ENCODE measurements around the gene LAMA4.

LAMA4 gene

DNA sequence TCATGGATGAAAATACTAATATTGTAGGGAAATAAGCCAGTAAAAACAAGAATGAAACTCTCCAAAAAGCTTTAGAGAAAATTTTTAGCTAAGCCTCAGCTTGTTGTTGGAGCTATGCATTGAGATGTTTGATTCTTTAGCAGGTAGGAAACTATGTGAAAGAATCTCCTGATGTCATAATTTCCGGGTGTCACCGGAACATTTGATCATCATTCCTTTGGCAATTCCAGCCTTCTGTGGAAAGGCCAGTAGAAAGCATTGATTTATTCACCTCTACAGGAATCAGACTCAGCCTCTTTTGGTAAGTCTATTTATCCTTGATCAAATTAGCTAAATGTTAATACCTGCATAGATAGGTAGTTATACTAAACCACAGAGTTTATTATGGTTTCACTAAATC, 157.5 kb downstream of the LAMA4 start:
- FAIRE-seq (no peak), DNase-seq (ENCODE audit: insufficient read length, low spot score) (no peak)
- TF ChIP-seq POLR2A (IDR thresholded peaks at IDR 0.05; ENCODE audit: low read depth, low read length), result no peak

DNA sequence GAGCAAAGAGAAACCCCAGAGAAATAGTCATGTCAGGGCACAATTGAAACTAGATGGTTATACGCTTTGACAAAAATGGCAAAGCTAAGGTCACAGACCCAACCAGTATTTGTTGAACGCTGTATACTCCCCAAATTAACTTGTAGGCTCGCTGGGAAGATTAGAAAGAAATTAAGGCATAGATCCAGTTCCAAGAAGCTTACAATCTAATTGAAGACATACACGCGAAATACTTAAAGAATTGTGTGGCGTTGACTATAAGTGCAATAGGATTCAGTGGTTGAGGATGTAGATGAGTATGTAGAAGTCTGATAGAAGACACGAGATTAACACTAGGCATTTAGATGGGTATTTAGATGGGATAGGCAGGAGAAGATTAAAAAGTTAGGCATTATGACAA, 166.5 kb downstream of the LAMA4 start:
- TF ChIP-seq POLR2A (IDR thresholded peaks at IDR 0.05; ENCODE audit: low read depth, low read length), result no peak
- DNase-seq (ENCODE audit: insufficient read length, low spot score) (no peak), FAIRE-seq (no peak)

DNA sequence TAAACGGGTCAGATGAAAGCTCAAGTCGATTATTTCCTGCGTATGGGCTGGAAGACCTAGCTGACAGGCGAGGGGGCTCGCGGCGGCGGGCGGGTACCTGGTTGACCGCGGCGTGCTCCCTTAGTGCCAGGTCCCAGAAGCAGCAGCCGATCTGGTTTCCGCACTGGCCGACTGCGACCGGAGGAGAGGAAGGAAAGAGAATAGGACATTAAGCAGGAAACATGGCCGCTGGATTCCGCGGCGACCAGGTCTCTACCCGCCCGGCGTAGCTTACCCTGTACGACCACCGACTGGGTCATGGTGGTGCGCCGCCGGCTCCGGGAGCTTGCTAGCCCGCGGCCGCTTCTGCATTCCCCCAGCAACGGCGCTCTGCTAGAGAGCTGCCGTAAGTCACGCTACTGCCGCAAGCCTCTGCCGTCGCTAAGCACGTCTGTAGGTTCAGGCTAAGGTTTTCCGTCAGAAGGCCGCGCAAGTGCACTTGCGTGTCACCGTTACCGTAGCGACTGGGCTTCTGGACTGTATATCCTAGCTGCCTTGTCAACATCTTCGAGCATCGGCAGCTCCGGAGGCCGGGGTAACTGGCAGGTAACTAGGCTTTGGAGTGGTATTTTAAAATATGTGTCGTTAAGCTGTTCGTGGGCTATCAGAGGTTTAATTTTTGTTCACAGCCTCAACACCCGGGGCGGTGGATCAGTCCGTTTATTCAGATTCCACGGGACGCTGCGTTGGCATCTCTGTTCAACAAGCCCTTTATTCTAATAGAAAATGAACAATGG, 167.0 kb downstream of the LAMA4 start, which contains the start of the genes FAM229B and TUBE1:
Gene FAM229B, plus strand, starts transcription at position 456 of the 776 bp plus-strand sequence. CDS start 11,693 bp downstream, outside the sequence.
Gene TUBE1, minus strand, starts transcription at position 347 of the 776 bp plus-strand sequence. Its CDS starts 48 bp downstream, at position 299.
- peak; percentile 68 for TF ChIP-seq POLR2A (IDR thresholded peaks at IDR 0.05; ENCODE audit: low read depth, low read length)
- FAIRE-seq, result peak; percentile 97
- peak; percentile 45 for DNase-seq (ENCODE audit: insufficient read length, low spot score)

DNA sequence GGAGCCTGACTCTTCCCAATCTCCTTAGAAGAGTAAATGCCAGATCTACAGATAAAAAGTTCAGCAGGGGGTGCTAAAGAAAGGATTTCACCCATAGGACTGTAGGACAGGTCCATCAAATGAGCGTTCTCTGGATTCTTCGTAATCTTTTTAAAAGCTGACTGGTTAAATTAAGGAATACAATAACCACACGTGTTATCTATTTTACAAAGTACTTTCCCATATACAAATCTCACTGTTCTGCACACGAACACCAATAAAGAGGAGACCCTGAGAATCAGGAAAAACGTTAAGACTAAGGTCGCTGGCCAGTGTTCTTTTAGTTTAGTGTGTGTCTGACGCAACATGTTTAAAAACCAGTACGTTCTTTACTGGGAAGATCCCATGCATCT, 167.6 kb downstream of the LAMA4 start:
- DNase-seq (ENCODE audit: insufficient read length, low spot score) (no peak), FAIRE-seq (peak; percentile 48)
- TF ChIP-seq POLR2A (IDR thresholded peaks at IDR 0.05; ENCODE audit: low read depth, low read length), result no peak

DNA sequence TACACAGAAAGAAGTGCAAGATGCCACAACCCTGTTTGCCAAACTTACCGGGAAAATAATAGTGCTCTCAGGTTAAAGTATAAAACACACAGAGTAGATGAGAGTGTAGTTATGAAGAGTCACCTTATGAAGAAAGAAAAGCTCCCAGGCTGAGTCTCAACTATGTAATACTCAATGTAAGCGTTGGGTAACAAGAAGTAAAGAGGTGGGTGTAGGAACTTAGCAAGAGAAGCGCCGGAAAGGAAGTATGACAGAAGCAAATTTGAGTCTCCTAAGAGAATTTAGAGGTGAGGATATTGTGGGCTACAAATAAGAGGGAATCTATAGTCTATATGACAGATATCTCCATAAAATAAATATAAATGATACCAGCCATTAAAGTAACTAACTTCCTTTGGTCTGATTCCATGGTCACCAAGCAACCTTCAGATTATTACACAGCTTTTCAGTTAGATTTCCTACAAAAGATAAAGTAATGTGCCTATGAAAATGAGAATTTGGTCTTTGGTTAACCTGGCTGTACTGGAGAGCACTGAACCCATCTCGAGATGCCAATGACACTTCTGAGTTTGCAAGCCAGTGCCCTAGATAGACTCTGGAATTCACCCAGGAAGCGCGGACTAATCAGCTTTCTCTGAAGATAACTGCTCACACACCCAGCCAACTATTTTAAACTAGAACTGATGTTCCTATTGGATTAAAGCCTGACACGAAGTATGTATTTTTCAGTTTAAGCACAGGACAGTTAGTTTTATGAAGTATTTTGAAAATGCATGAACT, 168.9 kb downstream of the LAMA4 start:
- no peak for FAIRE-seq
- TF ChIP-seq POLR2A (IDR thresholded peaks at IDR 0.05; ENCODE audit: low read depth, low read length), result no peak

DNA sequence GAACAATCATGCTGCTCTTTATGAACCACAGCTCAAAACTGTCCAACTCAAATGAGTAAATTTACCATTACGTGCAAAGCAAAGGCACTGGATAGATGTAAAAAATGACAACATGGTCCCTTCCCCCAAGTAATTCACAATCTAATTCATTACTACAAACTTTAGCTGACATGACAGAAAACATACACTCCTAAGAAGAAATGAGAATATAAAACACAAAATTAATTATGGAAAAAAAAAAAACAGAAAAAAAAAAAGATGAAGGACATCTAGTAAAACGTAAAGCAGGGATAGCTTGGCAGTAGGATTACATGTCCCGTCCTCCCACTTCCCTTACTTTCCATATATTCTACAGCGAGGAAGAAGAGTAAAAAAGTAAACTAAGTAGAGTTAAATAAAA, 172.8 kb downstream of the LAMA4 start:
- TF ChIP-seq POLR2A (IDR thresholded peaks at IDR 0.05; ENCODE audit: low read depth, low read length), result no peak
- no peak for DNase-seq (ENCODE audit: insufficient read length, low spot score)
- no peak for FAIRE-seq

More for the DNA sequence above, 168.9 kb downstream of the LAMA4 start:
- DNase-seq (ENCODE audit: insufficient read length, low spot score), result no peak

DNA sequence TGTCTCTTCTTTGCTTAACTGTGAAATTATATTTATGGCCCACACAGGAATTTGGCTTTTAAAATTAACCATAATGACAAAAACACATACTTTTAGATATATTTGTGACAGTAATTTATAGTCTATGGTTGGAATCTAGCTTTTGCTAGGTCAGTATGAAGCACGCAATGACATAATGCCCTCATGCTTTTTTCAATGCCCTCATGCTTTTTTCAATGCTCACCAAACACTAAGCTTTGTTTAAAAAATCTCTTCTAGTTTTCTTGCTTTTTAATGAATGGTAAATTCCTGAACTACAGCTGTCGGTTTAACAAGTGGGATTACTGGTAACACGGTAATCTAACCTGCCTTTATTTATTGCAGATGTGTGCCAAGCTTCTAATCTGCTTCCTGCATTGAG, 187.8 kb downstream of the LAMA4 start:
- no peak for TF ChIP-seq POLR2A (IDR thresholded peaks at IDR 0.05; ENCODE audit: low read depth, low read length)
- DNase-seq (ENCODE audit: insufficient read length, low spot score), result no peak
- FAIRE-seq, result no peak

DNA sequence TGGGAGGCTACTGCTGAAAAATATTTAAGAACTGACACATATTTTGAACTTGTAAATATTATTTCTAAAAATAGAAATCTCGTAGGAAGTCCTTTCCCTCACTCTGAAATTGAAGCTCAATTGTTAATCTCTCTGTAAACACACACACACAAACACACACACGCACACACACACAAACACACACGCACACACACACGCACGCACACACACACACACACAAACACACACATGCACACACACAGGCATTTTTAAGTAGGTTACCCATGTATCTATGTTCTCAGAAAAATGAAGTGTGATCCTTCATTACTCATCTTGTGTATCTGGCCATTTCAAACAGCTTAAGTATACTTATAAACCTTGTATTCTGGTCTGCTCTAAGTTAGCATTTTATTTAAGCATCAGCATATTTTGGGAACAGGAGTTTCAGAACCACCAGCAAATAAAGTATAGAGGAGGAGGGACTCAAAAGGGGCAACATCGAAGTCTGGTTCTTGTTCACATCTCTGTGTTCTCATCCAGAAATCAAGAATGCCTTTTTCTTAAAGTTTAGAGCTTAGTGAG, 188.9 kb downstream of the LAMA4 start:
- FAIRE-seq (no peak), DNase-seq (ENCODE audit: insufficient read length, low spot score) (no peak)
- no peak for TF ChIP-seq POLR2A (IDR thresholded peaks at IDR 0.05; ENCODE audit: low read depth, low read length)

DNA sequence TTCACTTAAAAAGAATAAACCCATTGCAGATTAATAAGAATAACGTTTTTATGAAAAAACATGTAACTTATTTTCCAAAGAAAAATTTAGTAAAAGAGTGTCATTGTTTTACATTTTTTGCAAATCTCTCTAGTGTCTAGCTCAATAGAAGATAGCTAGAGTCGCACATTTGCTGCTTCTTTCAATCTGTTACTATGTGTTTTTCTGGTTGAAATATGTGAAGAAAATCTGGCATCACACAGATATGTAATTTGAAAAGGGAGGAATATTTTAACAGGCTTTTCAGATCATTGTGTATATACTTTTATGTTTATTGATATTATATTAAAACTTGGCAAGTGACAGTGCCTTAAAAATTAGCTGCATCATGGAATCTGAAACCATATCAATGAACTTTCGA, 191.4 kb downstream of the LAMA4 start:
- FAIRE-seq, result no peak
- no peak for DNase-seq (ENCODE audit: insufficient read length, low spot score)
- TF ChIP-seq POLR2A (IDR thresholded peaks at IDR 0.05; ENCODE audit: low read depth, low read length), result no peak

DNA sequence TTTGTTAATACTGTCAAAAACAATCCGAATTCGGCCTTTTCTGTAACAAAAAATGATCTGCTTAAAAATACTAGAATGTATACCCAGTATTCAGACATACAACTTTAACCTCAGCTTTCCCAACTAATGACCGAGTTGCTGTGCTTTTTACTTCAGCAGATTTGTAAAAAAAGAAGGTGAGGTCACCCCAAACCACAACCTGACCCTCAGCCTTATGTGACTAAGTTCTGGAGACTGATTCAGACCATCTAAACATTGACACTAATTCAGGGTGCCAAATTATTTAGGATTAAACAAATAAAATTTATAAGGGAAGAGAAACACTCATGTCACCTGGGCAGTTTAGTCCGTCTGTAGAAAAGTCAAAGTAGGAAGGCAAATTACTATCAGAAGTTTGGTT, 192.8 kb downstream of the LAMA4 start:
- TF ChIP-seq POLR2A (IDR thresholded peaks at IDR 0.05; ENCODE audit: low read depth, low read length), result no peak
- DNase-seq (ENCODE audit: insufficient read length, low spot score) (no peak), FAIRE-seq (no peak)

Data from H54 (cell line).